Epithelial cell of alveolus of lung (primary cell): ENCODE data around the gene SMS. TPM values are rescaled to one million over a fixed set of nuclear protein-coding genes. Genes with fewer than 3 reads are reported as not detected.

Source experiments
- total RNA-seq: library from RNA; depleted of rRNA; stranded (reverse); fragments of >200 nt; gene quantifications from 2 replicates; pipeline ENCODE4 v1.2.1, GENCODE V29; 2015

The SMS gene
- 64.7 and 138 TPM in 2 replicates for total RNA-seq

GRCh38 chrX:21940356-21940829 lies at the start of gene SMS:
Gene SMS, plus strand, starts transcription at chrX:21940709. Its CDS starts 116 bp downstream, at chrX:21940825.

GRCh38 chrX:22032084-22032483 lies 91.6 kb downstream of the SMS start, which contains the start of gene PHEX:
Gene PHEX, plus strand, starts transcription at chrX:22032325. Its CDS starts 681 bp downstream, at chrX:22033006.

Other genes with a start within 250 kb of the SMS start
- not detected in 2 replicates for gene SMPX, start 182.6 kb upstream of the SMS start, total RNA-seq
- 11.6 and 18.0 TPM in 2 replicates for gene MBTPS2, start 101.1 kb upstream of the SMS start, total RNA-seq
- 0.65 and 4.1 TPM in 2 replicates for gene YY2, start 84.7 kb upstream of the SMS start, total RNA-seq
- under 0.01 and 0.56 TPM in 2 replicates for gene PHEX, start 91.6 kb downstream of the SMS start, total RNA-seq